HG03196 (cell line): Measurements from ENCODE around the gene ABCC9.

Experiments used
- ATAC-seq: cut with Tn5 transposase; IDR thresholded peaks from one replicate; pipeline ENCODE4 v1.9.1; 2021; ENCODE audit not compliant: unreplicated experiment

Gene ABCC9

GRCh38 chr12:21881965-21882364, 59.3 kb downstream of the ABCC9 start:
- ATAC-seq: no peak

- no peak for ATAC-seq
These were observed 61.9 kb downstream of the ABCC9 start for GRCh38 chr12:21879312-21879711.

GRCh38 chr12:21877293-21877982, 63.8 kb downstream of the ABCC9 start:
- no peak for ATAC-seq

- ATAC-seq: no peak
These were observed 75.4 kb downstream of the ABCC9 start for GRCh38 chr12:21865846-21866245.

GRCh38 chr12:21860534-21860933, 80.7 kb downstream of the ABCC9 start:
- ATAC-seq: no peak

GRCh38 chr12:21860128-21860527, 81.1 kb downstream of the ABCC9 start:
- no peak for ATAC-seq

- no peak for ATAC-seq
These were observed 89.0 kb downstream of the ABCC9 start for GRCh38 chr12:21852251-21852650.

GRCh38 chr12:21851151-21851550, 90.1 kb downstream of the ABCC9 start:
- ATAC-seq: no peak

- ATAC-seq: no peak
These were observed 90.8 kb downstream of the ABCC9 start for GRCh38 chr12:21850419-21850818.

- ATAC-seq: no peak
These were observed 91.3 kb downstream of the ABCC9 start for GRCh38 chr12:21849878-21850277.

- ATAC-seq: no peak
These were observed 93.0 kb downstream of the ABCC9 start for GRCh38 chr12:21848192-21848591.

- no peak for ATAC-seq
These were observed 97.4 kb downstream of the ABCC9 start for GRCh38 chr12:21843795-21844194.

- ATAC-seq: no peak
These were observed 101.5 kb downstream of the ABCC9 start for GRCh38 chr12:21839776-21840175.

- ATAC-seq: no peak
These were observed 103.4 kb downstream of the ABCC9 start for GRCh38 chr12:21837847-21838246.

- no peak for ATAC-seq
These were observed 109.4 kb downstream of the ABCC9 start for GRCh38 chr12:21831791-21832344.

- ATAC-seq: no peak
These were observed 112.4 kb downstream of the ABCC9 start for GRCh38 chr12:21828779-21829178.

GRCh38 chr12:21828136-21828775, 113.0 kb downstream of the ABCC9 start:
- no peak for ATAC-seq

- ATAC-seq: no peak
These were observed 114.1 kb downstream of the ABCC9 start for GRCh38 chr12:21827083-21827482.

- no peak for ATAC-seq
These were observed 114.7 kb downstream of the ABCC9 start for GRCh38 chr12:21826618-21826910.

GRCh38 chr12:21825886-21826617, 115.2 kb downstream of the ABCC9 start:
- no peak for ATAC-seq

- no peak for ATAC-seq
These were observed 117.6 kb downstream of the ABCC9 start for GRCh38 chr12:21823581-21823980.

GRCh38 chr12:21819678-21820077, 121.5 kb downstream of the ABCC9 start:
- no peak for ATAC-seq
